Measurements from ENCODE around the gene ANKMY2. TPM values are rescaled to one million over a fixed set of nuclear protein-coding genes. Genes with fewer than 3 reads are reported as not detected.

The ANKMY2 gene
- total RNA-seq, 1 experiment from 2014 or later, result 22.9 TPM

DNA sequence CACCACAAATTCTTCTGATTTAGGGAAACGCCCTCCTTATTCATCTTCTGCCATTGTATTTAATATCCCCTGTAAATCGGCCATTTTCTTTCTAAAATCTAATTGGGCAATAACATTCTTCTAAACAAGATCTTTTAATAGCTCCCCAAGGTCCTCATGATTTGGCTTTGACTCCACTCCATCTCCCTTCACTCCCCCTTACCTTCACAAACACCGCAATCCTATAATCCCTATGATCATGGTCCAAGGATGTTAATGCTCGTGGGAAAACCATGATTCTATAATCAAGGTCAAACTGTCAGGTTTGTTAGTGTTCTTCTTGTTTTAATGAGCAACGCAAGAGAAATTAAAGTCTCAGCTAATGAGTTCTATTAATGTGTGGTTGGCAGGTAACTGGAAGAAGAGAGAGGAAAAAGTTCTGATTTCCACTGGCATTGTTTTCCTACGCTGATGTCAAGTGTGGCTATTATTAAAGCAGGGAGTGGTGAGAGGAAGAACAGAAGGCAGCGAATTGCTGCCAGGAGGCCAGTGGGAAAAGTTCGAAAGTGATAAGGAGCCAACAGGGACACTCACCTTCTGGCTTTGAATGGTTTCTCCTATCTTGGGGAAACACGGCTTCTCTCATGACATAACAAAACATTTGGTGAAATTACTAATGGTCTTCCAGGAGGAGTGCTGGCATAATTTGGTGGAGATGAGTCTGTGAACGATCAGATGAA, 90.9 kb downstream of the ANKMY2 start:
- Histone ChIP-seq H2AFZ (0 out of 2 replicates have a peak overlapping the region, but pooled peaks have one; percentile 24), H3K4me2 (no peak overlapping the region), H3K9me2 (ENCODE audit: insufficient read depth) (no peaks in the 10 kb centered on the region; the same call in 1 of the 2 replicates), H3F3A (ENCODE audit: insufficient read depth, low read depth) (no peaks in the 10 kb centered on the region), H3K79me2 (ENCODE audit: low read depth) (no peaks in the 10 kb centered on the region), H3K27ac (no peak overlapping the region), H4K20me1 (ENCODE audit: insufficient read depth) (no peaks in the 10 kb centered on the region), H3K36me3 (ENCODE audit: low read depth) (no peaks in the 10 kb centered on the region), H3K4me1 (replicated peaks; ENCODE audit: insufficient read depth) (no peaks in the 10 kb centered on the region), H3K27me3 (ENCODE audit: insufficient read depth, low read depth) (no peaks in the 10 kb centered on the region), H3K4me3 (no peak overlapping the region), H3K9me3 (ENCODE audit: insufficient read depth, low read depth) (no peaks in the 10 kb centered on the region)
- DNase-seq, result no peak
- TF ChIP-seq, protein P1, sequence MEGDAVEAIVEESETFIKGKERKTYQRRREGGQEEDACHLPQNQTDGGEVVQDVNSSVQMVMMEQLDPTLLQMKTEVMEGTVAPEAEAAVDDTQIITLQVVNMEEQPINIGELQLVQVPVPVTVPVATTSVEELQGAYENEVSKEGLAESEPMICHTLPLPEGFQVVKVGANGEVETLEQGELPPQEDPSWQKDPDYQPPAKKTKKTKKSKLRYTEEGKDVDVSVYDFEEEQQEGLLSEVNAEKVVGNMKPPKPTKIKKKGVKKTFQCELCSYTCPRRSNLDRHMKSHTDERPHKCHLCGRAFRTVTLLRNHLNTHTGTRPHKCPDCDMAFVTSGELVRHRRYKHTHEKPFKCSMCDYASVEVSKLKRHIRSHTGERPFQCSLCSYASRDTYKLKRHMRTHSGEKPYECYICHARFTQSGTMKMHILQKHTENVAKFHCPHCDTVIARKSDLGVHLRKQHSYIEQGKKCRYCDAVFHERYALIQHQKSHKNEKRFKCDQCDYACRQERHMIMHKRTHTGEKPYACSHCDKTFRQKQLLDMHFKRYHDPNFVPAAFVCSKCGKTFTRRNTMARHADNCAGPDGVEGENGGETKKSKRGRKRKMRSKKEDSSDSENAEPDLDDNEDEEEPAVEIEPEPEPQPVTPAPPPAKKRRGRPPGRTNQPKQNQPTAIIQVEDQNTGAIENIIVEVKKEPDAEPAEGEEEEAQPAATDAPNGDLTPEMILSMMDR (conservative IDR thresholded peaks at IDR 0.05), result no peak
- TF ChIP-seq EZH2 (IDR thresholded peaks at IDR 0.05; ENCODE audit: low read depth), result no peak
- ChIA-PET CTCF (no interaction called here), POLR2A (ENCODE audit: unreplicated experiment) (interaction anchor here (0.6 kb wide), 1 partner anchor 1693 kb away, joined by 4 read pairs; no protein-coding TSS in a partner anchor)
- intact Hi-C loops (cut with micrococcal nuclease; ENCODE audit: unreplicated experiment), result no loop called here
- no TSS peak for BruUV-seq (replicated peaks)

DNA sequence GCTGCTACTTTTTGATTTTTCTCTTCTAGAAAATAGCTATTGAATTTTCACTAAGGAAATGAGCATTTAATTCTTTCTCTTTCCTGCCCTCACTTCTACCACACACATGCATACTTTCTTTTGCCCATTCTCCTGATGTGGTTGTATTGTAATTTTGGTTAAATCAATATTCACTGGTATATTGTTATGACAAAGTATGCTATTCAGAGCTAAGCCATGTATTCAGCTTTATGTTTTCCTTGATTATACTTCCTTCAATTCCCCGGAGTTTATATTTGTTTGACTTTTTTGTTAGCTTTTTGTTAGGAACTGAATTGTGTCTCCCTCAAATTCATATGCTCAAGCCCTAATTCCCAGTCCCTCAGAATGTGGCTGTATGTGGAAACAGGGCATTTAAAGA, 94.9 kb downstream of the ANKMY2 start:
- Histone ChIP-seq H3F3A (ENCODE audit: insufficient read depth, low read depth) (no peaks in the 10 kb centered on the region), H3K4me2 (no peak overlapping the region), H3K4me1 (replicated peaks; ENCODE audit: insufficient read depth) (no peaks in the 10 kb centered on the region), H3K79me2 (ENCODE audit: low read depth) (no peaks in the 10 kb centered on the region), H3K9me2 (ENCODE audit: insufficient read depth) (no peaks in the 10 kb centered on the region; the same call in 1 of the 2 replicates), H2AFZ (no peak overlapping the region), H3K27ac (no peak overlapping the region), H4K20me1 (ENCODE audit: insufficient read depth) (no peaks in the 10 kb centered on the region), H3K9me3 (ENCODE audit: insufficient read depth, low read depth) (no peaks in the 10 kb centered on the region), H3K36me3 (ENCODE audit: low read depth) (no peaks in the 10 kb centered on the region), H3K4me3 (no peak overlapping the region), H3K27me3 (ENCODE audit: insufficient read depth, low read depth) (no peaks in the 10 kb centered on the region)
- BruUV-seq (replicated peaks), result no TSS peak
- intact Hi-C loops (cut with micrococcal nuclease; ENCODE audit: unreplicated experiment), result no loop called here
- TF ChIP-seq, protein P1 (conservative IDR thresholded peaks at IDR 0.05), result no peak
- no peak for TF ChIP-seq EZH2 (IDR thresholded peaks at IDR 0.05; ENCODE audit: low read depth)
- ChIA-PET CTCF (interaction anchor here (0.7 kb wide), 1 partner anchor 14 kb away, joined by 4 read pairs; no protein-coding TSS in a partner anchor), POLR2A (ENCODE audit: unreplicated experiment) (no interaction called here)
- DNase-seq, result no peak

Other genes with a start within 250 kb of the ANKMY2 start
- 8.0 and 9.2 TPM in 2 replicates for gene CRPPA, start 224.2 kb downstream of the ANKMY2 start, total RNA-seq (2021)
- gene SOSTDC1, start 180.0 kb downstream of the ANKMY2 start, total RNA-seq (2021), result not detected in 2 replicates
- gene LRRC72, start 118.9 kb downstream of the ANKMY2 start, total RNA-seq (2021), result not detected in 2 replicates
- 93.7 and 102 TPM in 2 replicates for gene BZW2, start 427 bp upstream of the ANKMY2 start, total RNA-seq (2021)
- 26.5 and 31.1 TPM in 2 replicates for gene TSPAN13, start 108.0 kb upstream of the ANKMY2 start, total RNA-seq (2021)
- 34.2 and 76.1 TPM in 2 replicates for gene AGR2, start 159.2 kb upstream of the ANKMY2 start, total RNA-seq (2021)
- gene AGR3, start 236.2 kb upstream of the ANKMY2 start, total RNA-seq (2021), result 0.57 and 0.63 TPM in 2 replicates